Prostate gland (tissue), 2 donors: ENCODE measurements around the gene FGF10.

Experiments
- POLR2A ChIP-seq: fragments of 450-650 bp; IDR thresholded peaks from one replicate; pipeline ENCODE4 v1.6.1; 2016; ENCODE audit warnings: antibody characterized with exemption, mild to moderate bottlenecking
- POLR2AphosphoS5 ChIP-seq: sonication (generic); formaldehyde crosslinking; IDR thresholded peaks from one replicate; pipeline ENCODE4 v1.6.1; 2017; ENCODE audit warnings: antibody characterized with exemption
- TF ChIP-seq, protein P1 (sequence below), 4 experiments: fragments of 200-600 bp in 2 of 4; fragments of 450-650 bp in 2 of 4; sonication (generic) in 2 of 4; IDR thresholded peaks; 1 replicate in 3 of 4; 2 replicates in 1 of 4; pipeline ENCODE4 v1.5.1; 2016 to 2019; ENCODE audit warnings: antibody characterized with exemption in 4 of 4, mild to moderate bottlenecking in 2 of 4, moderate library complexity in 2 of 4

DNA sequence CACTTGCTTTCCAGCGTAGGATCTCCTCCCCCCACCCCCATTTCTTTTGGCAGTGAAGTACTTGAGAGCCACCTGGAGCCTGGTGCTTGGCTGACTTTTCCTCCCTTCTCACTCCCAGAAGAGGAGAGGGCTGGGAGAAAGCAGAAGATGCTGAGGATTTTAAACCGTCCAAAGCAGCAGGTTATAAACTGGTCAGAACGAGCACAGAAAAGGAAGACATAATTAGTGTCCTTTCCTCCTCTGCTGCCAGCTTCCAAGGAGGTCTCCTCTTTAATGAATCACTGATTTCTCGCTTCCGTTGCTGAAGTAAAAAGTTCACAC is 563 bp upstream of the FGF10 start:
- TF ChIP-seq, protein P1, sequence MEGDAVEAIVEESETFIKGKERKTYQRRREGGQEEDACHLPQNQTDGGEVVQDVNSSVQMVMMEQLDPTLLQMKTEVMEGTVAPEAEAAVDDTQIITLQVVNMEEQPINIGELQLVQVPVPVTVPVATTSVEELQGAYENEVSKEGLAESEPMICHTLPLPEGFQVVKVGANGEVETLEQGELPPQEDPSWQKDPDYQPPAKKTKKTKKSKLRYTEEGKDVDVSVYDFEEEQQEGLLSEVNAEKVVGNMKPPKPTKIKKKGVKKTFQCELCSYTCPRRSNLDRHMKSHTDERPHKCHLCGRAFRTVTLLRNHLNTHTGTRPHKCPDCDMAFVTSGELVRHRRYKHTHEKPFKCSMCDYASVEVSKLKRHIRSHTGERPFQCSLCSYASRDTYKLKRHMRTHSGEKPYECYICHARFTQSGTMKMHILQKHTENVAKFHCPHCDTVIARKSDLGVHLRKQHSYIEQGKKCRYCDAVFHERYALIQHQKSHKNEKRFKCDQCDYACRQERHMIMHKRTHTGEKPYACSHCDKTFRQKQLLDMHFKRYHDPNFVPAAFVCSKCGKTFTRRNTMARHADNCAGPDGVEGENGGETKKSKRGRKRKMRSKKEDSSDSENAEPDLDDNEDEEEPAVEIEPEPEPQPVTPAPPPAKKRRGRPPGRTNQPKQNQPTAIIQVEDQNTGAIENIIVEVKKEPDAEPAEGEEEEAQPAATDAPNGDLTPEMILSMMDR (IDR thresholded peaks at IDR 0.05) = no peak
- TF ChIP-seq POLR2A (no peak), POLR2AphosphoS5 (no peak)
